Osteoblast (primary cell): ENCODE measurements around the gene AKAP3. TPM values are rescaled to one million over a fixed set of nuclear protein-coding genes. Genes with fewer than 3 reads are reported as not detected.

Experiments
- DNase-seq: peaks from one replicate; pipeline ENCODE4 v3.0.0; 2011; ENCODE audit warnings: low spot score, mixed read lengths; ENCODE audit not compliant: insufficient read length; ENCODE audit errors: missing footprints
- H2AFZ ChIP-seq: 2 replicates; pipeline ENCODE4 v1.6.0; 2011; ENCODE audit warnings: mild to moderate bottlenecking, low read length
- H3K27ac ChIP-seq: 2 replicates; pipeline ENCODE4 v1.5.1; 2011; ENCODE audit warnings: mild to moderate bottlenecking, low read depth, low read length, moderate library complexity
- H3K27me3 ChIP-seq: 2 replicates; pipeline ENCODE4 v1.6.0; 2012; ENCODE audit warnings: mild to moderate bottlenecking, control low read depth, inconsistent platforms, low read length, moderate library complexity; ENCODE audit not compliant: insufficient read depth
- H3K36me3 ChIP-seq: 2 replicates; pipeline ENCODE4 v1.5.1; 2011; ENCODE audit warnings: mild to moderate bottlenecking, low read length, control low read depth, moderate library complexity; ENCODE audit not compliant: insufficient read depth
- H3K4me1 ChIP-seq: 2 replicates; pipeline ENCODE4 v1.5.1; 2011; ENCODE audit warnings: mild to moderate bottlenecking, low read length, control low read depth, moderate library complexity; ENCODE audit not compliant: insufficient read depth
- H3K4me2 ChIP-seq: 2 replicates; pipeline ENCODE4 v1.6.0; 2011; ENCODE audit warnings: mild to moderate bottlenecking, low read length; ENCODE audit not compliant: insufficient read depth
- H3K4me3 ChIP-seq: fragments of 200-600 bp; sonication (generic); 3 replicates; pipeline ENCODE4 v1.5.1; 2012; ENCODE audit warnings: mild to moderate bottlenecking, low read length, inconsistent platforms; ENCODE audit not compliant: insufficient read depth
- H3K79me2 ChIP-seq: 2 replicates; pipeline ENCODE4 v1.6.0; 2012; ENCODE audit warnings: mild to moderate bottlenecking, low read length, control low read depth, inconsistent platforms; ENCODE audit not compliant: insufficient read depth
- H3K9me3 ChIP-seq: 2 replicates; pipeline ENCODE4 v1.5.1; 2011; ENCODE audit warnings: low read depth, low read length, control low read depth
- H4K20me1 ChIP-seq: 2 replicates; pipeline ENCODE4 v1.6.0; 2012; ENCODE audit warnings: mild to moderate bottlenecking, low read length, control low read depth; ENCODE audit not compliant: insufficient read depth
- CTCF ChIP-seq: IDR thresholded peaks from 2 replicates; pipeline ENCODE4 v1.5.1; 2011; ENCODE audit warnings: mild to moderate bottlenecking, low read depth, low read length, moderate library complexity; ENCODE audit errors: extremely low read depth
- total RNA-seq: library from RNA; depleted of rRNA; stranded (reverse); fragments of >200 nt; gene quantifications from 2 replicates; pipeline ENCODE4 v1.2.3, GENCODE V29; 2012

Gene AKAP3
- total RNA-seq, 1 donor: 2.2 TPM

GRCh38 chr12:4580281-4580688, 68.6 kb downstream of the AKAP3 start:
- DNase-seq: no peak
- Histone ChIP-seq H3K4me1 (no peaks in the 10 kb centered on the region), H2AFZ (no peak overlapping the region), H3K4me3 (no peak overlapping the region), H3K36me3 (no peaks in the 10 kb centered on the region), H3K79me2 (no peaks in the 10 kb centered on the region), H3K4me2 (no peak overlapping the region), H3K9me3 (no peaks in the 10 kb centered on the region), H4K20me1 (no peaks in the 10 kb centered on the region), H3K27ac (no peak overlapping the region), H3K27me3 (peaks cover 2% of the 10 kb centered on the region)
- TF ChIP-seq CTCF: no peak

DNA sequence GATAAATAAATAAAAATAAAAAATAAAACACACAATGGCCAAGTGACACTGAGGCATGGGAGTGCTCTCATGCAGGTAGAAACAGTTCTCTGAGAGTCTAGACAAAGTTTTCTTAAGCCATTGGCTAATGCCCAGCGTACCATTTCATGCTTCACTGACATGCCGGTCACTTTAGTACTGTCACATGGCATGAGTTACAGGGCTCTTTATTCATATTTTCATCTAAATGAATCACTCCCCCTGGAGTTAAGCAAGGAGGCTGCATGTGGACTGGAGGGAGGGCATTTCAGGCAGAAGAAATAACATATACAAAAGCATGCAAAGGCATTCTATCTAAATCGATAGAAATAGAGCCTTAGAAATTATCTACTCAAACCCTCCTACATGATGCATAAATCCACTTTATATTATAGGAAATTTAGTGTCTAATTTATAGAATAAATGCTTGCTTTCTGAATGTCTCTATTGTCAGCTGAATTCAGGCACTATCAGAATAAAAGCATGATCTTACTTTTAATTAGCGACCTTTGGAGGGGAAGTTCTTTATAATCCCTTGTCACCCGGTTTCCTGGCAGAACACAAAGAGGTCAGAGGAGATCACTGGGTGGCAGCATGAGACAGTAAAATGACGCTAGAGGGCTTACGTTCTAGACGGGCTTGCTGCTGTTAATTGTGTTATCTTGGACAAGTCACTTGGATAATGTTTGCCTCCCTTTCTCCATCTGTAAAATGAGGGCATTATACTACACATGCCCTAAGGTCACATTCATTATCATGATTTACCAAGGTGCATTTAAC, 69.3 kb downstream of the AKAP3 start:
- H4K20me1 ChIP-seq: no peaks in the 10 kb centered on the region
- no peaks in the 10 kb centered on the region for H3K79me2 ChIP-seq
- TF ChIP-seq CTCF: peak; percentile 27
- no peak overlapping the region for H3K27ac ChIP-seq
- no peaks in the 10 kb centered on the region for H3K4me1 ChIP-seq
- no peaks in the 10 kb centered on the region for H3K9me3 ChIP-seq
- H2AFZ ChIP-seq: no peak overlapping the region
- no peak overlapping the region for H3K4me2 ChIP-seq
- H3K27me3 ChIP-seq: peaks cover 2% of the 10 kb centered on the region
- no peaks in the 10 kb centered on the region for H3K36me3 ChIP-seq
- DNase-seq: no peak
- no peak overlapping the region for H3K4me3 ChIP-seq

GRCh38 chr12:4572680-4573079, 76.2 kb downstream of the AKAP3 start:
- no peaks in the 10 kb centered on the region for H3K36me3 ChIP-seq
- no peaks in the 10 kb centered on the region for H3K9me3 ChIP-seq
- H3K27ac ChIP-seq: no peak overlapping the region
- no peak for TF ChIP-seq CTCF
- DNase-seq: no peak
- no peaks in the 10 kb centered on the region for H3K4me1 ChIP-seq
- H3K4me2 ChIP-seq: no peak overlapping the region
- no peak overlapping the region for H2AFZ ChIP-seq
- H4K20me1 ChIP-seq: no peaks in the 10 kb centered on the region
- no peaks in the 10 kb centered on the region for H3K27me3 ChIP-seq
- H3K4me3 ChIP-seq: no peak overlapping the region
- H3K79me2 ChIP-seq: no peaks in the 10 kb centered on the region

- no peaks in the 10 kb centered on the region for H3K9me3 ChIP-seq
- no peaks in the 10 kb centered on the region for H3K4me1 ChIP-seq
- H3K36me3 ChIP-seq: no peaks in the 10 kb centered on the region
- no peaks in the 10 kb centered on the region for H3K27me3 ChIP-seq
- H2AFZ ChIP-seq: no peak overlapping the region
- no peak overlapping the region for H3K4me2 ChIP-seq
- no peak for DNase-seq
- no peak overlapping the region for H3K27ac ChIP-seq
- no peak for TF ChIP-seq CTCF
- no peak overlapping the region for H3K4me3 ChIP-seq
- H4K20me1 ChIP-seq: no peaks in the 10 kb centered on the region
- no peaks in the 10 kb centered on the region for H3K79me2 ChIP-seq
These were observed 79.6 kb downstream of the AKAP3 start for GRCh38 chr12:4569261-4569660.
